Measurements from ENCODE around the gene PRPSAP1.
"Not testable (repeated sequence)": the region's sequence is repeated elsewhere in the genome, so short reads cannot be mapped to it uniquely, and the experiment has no call there.

PRPSAP1 gene

GRCh38 chr17:76276461-76277299 lies 77.0 kb downstream of the PRPSAP1 start:
- no peak for DNase-seq (ENCODE audit: low read depth)

- DNase-seq (ENCODE audit: low read depth) = no peak
Measured at GRCh38 chr17:76276069-76276431, 77.7 kb downstream of the PRPSAP1 start.

- no peak for DNase-seq (ENCODE audit: low read depth)
Measured at GRCh38 chr17:76275382-76276068, 78.2 kb downstream of the PRPSAP1 start.

GRCh38 chr17:76274112-76274956 lies 79.4 kb downstream of the PRPSAP1 start:
- no peak for DNase-seq (ENCODE audit: low read depth)

GRCh38 chr17:76273445-76274111 lies 80.1 kb downstream of the PRPSAP1 start:
- DNase-seq (ENCODE audit: low read depth) = no peak

GRCh38 chr17:76272541-76273444 lies 80.9 kb downstream of the PRPSAP1 start:
- peak; percentile 66 for DNase-seq (ENCODE audit: low read depth)

- peak; percentile 84 for DNase-seq (ENCODE audit: low read depth)
Measured at GRCh38 chr17:76271669-76272540, 81.8 kb downstream of the PRPSAP1 start.

GRCh38 chr17:76270770-76271668 lies 82.7 kb downstream of the PRPSAP1 start:
- DNase-seq (ENCODE audit: low read depth) = no peak

- no peak for DNase-seq (ENCODE audit: low read depth)
Measured at GRCh38 chr17:76270127-76270592, 83.6 kb downstream of the PRPSAP1 start.

GRCh38 chr17:76268991-76269981 lies 84.4 kb downstream of the PRPSAP1 start:
- no peak for DNase-seq (ENCODE audit: low read depth)

GRCh38 chr17:76268015-76268749 lies 85.5 kb downstream of the PRPSAP1 start:
- DNase-seq (ENCODE audit: low read depth) = peak; percentile 75

- not testable (repeated sequence) for DNase-seq (ENCODE audit: low read depth)
Measured at GRCh38 chr17:76267581-76268001, 86.1 kb downstream of the PRPSAP1 start.

GRCh38 chr17:76267051-76267576 lies 86.6 kb downstream of the PRPSAP1 start:
- no peak for DNase-seq (ENCODE audit: low read depth)

- DNase-seq (ENCODE audit: low read depth) = no peak
Measured at GRCh38 chr17:76266244-76266938, 87.3 kb downstream of the PRPSAP1 start.

GRCh38 chr17:76265624-76266243 lies 88.0 kb downstream of the PRPSAP1 start:
- DNase-seq (ENCODE audit: low read depth) = no peak
